ENCODE measurements around the gene BCKDK. TPM values are rescaled to one million over a fixed set of nuclear protein-coding genes. Genes with fewer than 3 reads are reported as not detected.
"Not testable (repeated sequence)": the region's sequence is repeated elsewhere in the genome, so short reads cannot be mapped to it uniquely, and the experiment has no call there.

Gene BCKDK
- total RNA-seq, 1 donor from 2014 or later: 50.9 TPM

GRCh38 chr16:31094424-31095120 lies 13.6 kb upstream of the BCKDK start, which contains the start of gene VKORC1:
VKORC1 (minus strand) TSS chr16:31094797; CDS start chr16:31094729, 68 bp downstream.
- no peak for TF ChIP-seq CTCF (IDR thresholded peaks at IDR 0.05; ENCODE audit: insufficient read depth, low read length, poor library complexity, severe bottlenecking)
- H3K27me3 ChIP-seq (ENCODE audit: control insufficient read depth, insufficient read depth, low read length): no peaks in the 10 kb centered on the region
- peak within 1 kb of the TSS; percentile 92 for H3K4me3 ChIP-seq (ENCODE audit: low read depth, low read length)
- no peaks in the 10 kb centered on the region for H3K36me3 ChIP-seq (ENCODE audit: control insufficient read depth, insufficient read depth, low read length)
- peak; percentile 90 for DNase-seq (ENCODE audit: low read depth)

- Histone ChIP-seq H3K36me3 (ENCODE audit: control insufficient read depth, insufficient read depth, low read length) (no peaks in the 10 kb centered on the region), H3K4me3 (ENCODE audit: low read depth, low read length) (no peak overlapping the region), H3K27me3 (ENCODE audit: control insufficient read depth, insufficient read depth, low read length) (no peaks in the 10 kb centered on the region)
- no peak for DNase-seq (ENCODE audit: low read depth)
- TF ChIP-seq CTCF (IDR thresholded peaks at IDR 0.05; ENCODE audit: insufficient read depth, low read length, poor library complexity, severe bottlenecking): no peak
Measured at GRCh38 chr16:31099860-31100638, 8.1 kb upstream of the BCKDK start.

GRCh38 chr16:31100876-31101641 lies 7.1 kb upstream of the BCKDK start:
- H3K36me3 ChIP-seq (ENCODE audit: control insufficient read depth, insufficient read depth, low read length); H3K4me3 ChIP-seq (ENCODE audit: low read depth, low read length); DNase-seq (ENCODE audit: low read depth); H3K27me3 ChIP-seq (ENCODE audit: control insufficient read depth, insufficient read depth, low read length): not testable (repeated sequence)

- no peak overlapping the region for H3K4me3 ChIP-seq (ENCODE audit: low read depth, low read length)
- no peaks in the 10 kb centered on the region for H3K36me3 ChIP-seq (ENCODE audit: control insufficient read depth, insufficient read depth, low read length)
- H3K27me3 ChIP-seq (ENCODE audit: control insufficient read depth, insufficient read depth, low read length): no peaks in the 10 kb centered on the region
- no peak for DNase-seq (ENCODE audit: low read depth)
- peak; percentile 83 for TF ChIP-seq CTCF (IDR thresholded peaks at IDR 0.05; ENCODE audit: insufficient read depth, low read length, poor library complexity, severe bottlenecking)
Measured at GRCh38 chr16:31105677-31106213, 2.4 kb upstream of the BCKDK start.

GRCh38 chr16:31106509-31107464 lies 1.4 kb upstream of the BCKDK start:
- H3K4me3 ChIP-seq (ENCODE audit: low read depth, low read length): no peak overlapping the region
- TF ChIP-seq CTCF (IDR thresholded peaks at IDR 0.05; ENCODE audit: insufficient read depth, low read length, poor library complexity, severe bottlenecking): no peak
- peaks cover 2% of the 10 kb centered on the region for H3K36me3 ChIP-seq (ENCODE audit: control insufficient read depth, insufficient read depth, low read length)
- no peak for DNase-seq (ENCODE audit: low read depth)
- no peaks in the 10 kb centered on the region for H3K27me3 ChIP-seq (ENCODE audit: control insufficient read depth, insufficient read depth, low read length)

Data from kidney epithelial cell (primary cell).